Activated CD4-positive, alpha-beta T cell treated with anti-CD3 and anti-CD28 coated beads, Interleukin-10, Interleukin-2, amounts not matched to agents 100 ng/mL and 50 ng/mL, durations not matched to agents 16 hours and 8 hours (primary cell): ENCODE results near the gene OR4N2.
"Not testable (repeated sequence)": the region's sequence is repeated elsewhere in the genome, so short reads cannot be mapped to it uniquely, and the experiment has no call there.

Experiments
- DNase-seq: peaks from one replicate; pipeline ENCODE4 v3.0.0-alpha.2; 2020

Gene OR4N2

GRCh38 chr14:19803470-19803869 lies at the start of gene OR4N2:
OR4N2 (plus strand) TSS chr14:19803770; CDS start chr14:19827449, 23,679 bp downstream.
- not testable (repeated sequence) for DNase-seq

- DNase-seq = no peak
These were observed 49.4 kb upstream of the OR4N2 start for GRCh38 chr14:19754172-19754571.

GRCh38 chr14:19771491-19771890 lies 32.1 kb upstream of the OR4N2 start:
- not testable (repeated sequence) for DNase-seq

GRCh38 chr14:19771895-19772430 lies 31.6 kb upstream of the OR4N2 start:
- no peak for DNase-seq

GRCh38 chr14:19772454-19772853 lies 31.1 kb upstream of the OR4N2 start:
- not testable (repeated sequence) for DNase-seq

- not testable (repeated sequence) for DNase-seq
These were observed 30.4 kb upstream of the OR4N2 start, which contains the start of gene OR4M1 for GRCh38 chr14:19773204-19773603. OR4M1 (plus strand) TSS chr14:19773504; CDS start chr14:19780323, 6,819 bp downstream.

- DNase-seq = no peak
These were observed 28.0 kb upstream of the OR4N2 start for GRCh38 chr14:19775587-19775986.

- DNase-seq = not testable (repeated sequence)
These were observed 17.7 kb upstream of the OR4N2 start for GRCh38 chr14:19785848-19786247.

- DNase-seq = not testable (repeated sequence)
These were observed 16.3 kb upstream of the OR4N2 start for GRCh38 chr14:19787318-19787717.

- DNase-seq = not testable (repeated sequence)
These were observed 15.4 kb upstream of the OR4N2 start for GRCh38 chr14:19788150-19788549.

- not testable (repeated sequence) for DNase-seq
These were observed 7.0 kb upstream of the OR4N2 start for GRCh38 chr14:19796520-19797108.

- no peak for DNase-seq
These were observed 3.7 kb upstream of the OR4N2 start for GRCh38 chr14:19799880-19800279.

- no peak for DNase-seq
These were observed 3.1 kb upstream of the OR4N2 start for GRCh38 chr14:19800282-19801117.

- no peak for DNase-seq
These were observed 2.5 kb upstream of the OR4N2 start for GRCh38 chr14:19801118-19801464.

GRCh38 chr14:19813171-19813920 lies 9.8 kb downstream of the OR4N2 start:
- not testable (repeated sequence) for DNase-seq

- not testable (repeated sequence) for DNase-seq
These were observed 16.3 kb downstream of the OR4N2 start for GRCh38 chr14:19819879-19820278.

- not testable (repeated sequence) for DNase-seq
These were observed 17.4 kb downstream of the OR4N2 start for GRCh38 chr14:19821016-19821415.

GRCh38 chr14:19823178-19823577 lies 19.6 kb downstream of the OR4N2 start:
- DNase-seq = no peak

- no peak for DNase-seq
These were observed 20.2 kb downstream of the OR4N2 start for GRCh38 chr14:19823765-19824164.

GRCh38 chr14:19827626-19828244 lies 24.2 kb downstream of the OR4N2 start:
- not testable (repeated sequence) for DNase-seq

GRCh38 chr14:19828314-19828713 lies 24.7 kb downstream of the OR4N2 start:
- DNase-seq = no peak

- not testable (repeated sequence) for DNase-seq
These were observed 30.8 kb downstream of the OR4N2 start for GRCh38 chr14:19834203-19834848.
